ENCODE results near the gene HIP1.
"Not testable (repeated sequence)": the region's sequence is repeated elsewhere in the genome, so short reads cannot be mapped to it uniquely, and the experiment has no call there.

Gene HIP1

GRCh38 chr7:75686551-75686950, 52.2 kb downstream of the HIP1 start:
- DNase-seq (ENCODE audit: low spot score) = no peak

GRCh38 chr7:75682052-75682451, 56.7 kb downstream of the HIP1 start:
- not testable (repeated sequence) for DNase-seq (ENCODE audit: low spot score)

GRCh38 chr7:75679060-75679459, 59.7 kb downstream of the HIP1 start:
- no peak for DNase-seq (ENCODE audit: low spot score)

- DNase-seq (ENCODE audit: low spot score) = no peak
These were observed 69.2 kb downstream of the HIP1 start for GRCh38 chr7:75669579-75669978.

- DNase-seq (ENCODE audit: low spot score) = no peak
These were observed 70.8 kb downstream of the HIP1 start for GRCh38 chr7:75667938-75668337.

- no peak for DNase-seq (ENCODE audit: low spot score)
These were observed 75.3 kb downstream of the HIP1 start for GRCh38 chr7:75663302-75663907.

- no peak for DNase-seq (ENCODE audit: low spot score)
These were observed 76.0 kb downstream of the HIP1 start for GRCh38 chr7:75662579-75663301.

GRCh38 chr7:75660566-75661215, 78.0 kb downstream of the HIP1 start:
- no peak for DNase-seq (ENCODE audit: low spot score)

- DNase-seq (ENCODE audit: low spot score) = no peak
These were observed 79.9 kb downstream of the HIP1 start for GRCh38 chr7:75658802-75659201.

- DNase-seq (ENCODE audit: low spot score) = no peak
These were observed 80.4 kb downstream of the HIP1 start for GRCh38 chr7:75658369-75658768.

GRCh38 chr7:75657866-75658265, 80.9 kb downstream of the HIP1 start:
- DNase-seq (ENCODE audit: low spot score) = no peak

GRCh38 chr7:75656740-75657139, 82.0 kb downstream of the HIP1 start:
- no peak for DNase-seq (ENCODE audit: low spot score)

GRCh38 chr7:75655536-75655935, 83.2 kb downstream of the HIP1 start:
- DNase-seq (ENCODE audit: low spot score) = no peak

GRCh38 chr7:75654855-75655254, 83.9 kb downstream of the HIP1 start:
- DNase-seq (ENCODE audit: low spot score) = no peak

- no peak for DNase-seq (ENCODE audit: low spot score)
These were observed 85.1 kb downstream of the HIP1 start for GRCh38 chr7:75653651-75654050.

- no peak for DNase-seq (ENCODE audit: low spot score)
These were observed 86.0 kb downstream of the HIP1 start for GRCh38 chr7:75652788-75653187.

GRCh38 chr7:75650681-75651080, 88.1 kb downstream of the HIP1 start:
- DNase-seq (ENCODE audit: low spot score) = peak; percentile 84

GRCh38 chr7:75650062-75650461, 88.7 kb downstream of the HIP1 start:
- no peak for DNase-seq (ENCODE audit: low spot score)

- DNase-seq (ENCODE audit: low spot score) = no peak
These were observed 89.3 kb downstream of the HIP1 start for GRCh38 chr7:75649462-75649861.

GRCh38 chr7:75647709-75648438, 90.9 kb downstream of the HIP1 start:
- DNase-seq (ENCODE audit: low spot score) = no peak

- DNase-seq (ENCODE audit: low spot score) = no peak
These were observed 92.1 kb downstream of the HIP1 start for GRCh38 chr7:75646571-75647102.

- no peak for DNase-seq (ENCODE audit: low spot score)
These were observed 93.2 kb downstream of the HIP1 start for GRCh38 chr7:75645570-75645969.

Measured in D341Med (cell line).